ENCODE data around the gene CHFR.

Gene CHFR

DNA sequence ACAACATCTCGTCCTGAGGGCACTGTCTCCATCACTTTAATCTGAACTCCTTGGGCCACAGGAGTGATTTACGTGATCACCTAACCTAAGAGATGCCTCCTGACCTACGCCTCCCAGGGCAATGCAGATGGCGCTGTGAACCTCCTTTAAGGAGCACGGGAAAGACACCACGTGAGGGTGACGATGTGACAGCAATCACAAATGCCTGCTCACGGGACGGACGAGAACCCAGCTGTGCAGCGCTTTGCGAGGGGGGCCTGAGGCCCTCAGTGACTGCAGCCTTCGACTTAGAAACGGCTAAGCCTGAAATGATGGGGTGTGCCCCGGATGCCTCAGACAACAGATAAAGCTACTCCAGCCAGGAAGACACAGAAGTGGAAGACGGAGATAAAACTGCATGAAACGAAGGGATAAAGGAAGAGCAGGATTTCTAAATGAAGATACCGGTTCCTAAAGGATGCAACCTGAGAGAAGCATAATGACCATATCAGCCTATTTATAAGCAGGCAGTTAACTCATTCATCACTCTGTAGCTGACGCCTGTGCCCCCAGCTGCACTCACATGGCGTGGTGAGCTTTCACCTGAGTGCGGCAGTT lies 44.9 kb downstream of the CHFR start:
- no peak overlapping the region for H2AFZ ChIP-seq (ENCODE audit: low read length)
- no peaks in the 10 kb centered on the region for H3K27me3 ChIP-seq (ENCODE audit: insufficient read depth, low read length)
- H3K79me2 ChIP-seq (ENCODE audit: insufficient read depth, low read length): no peaks in the 10 kb centered on the region
- no peaks in the 10 kb centered on the region for H4K20me1 ChIP-seq (ENCODE audit: insufficient read depth, low read length)
- H3K4me2 ChIP-seq (ENCODE audit: low read length): no peak overlapping the region
- no peak overlapping the region for H3K27ac ChIP-seq (ENCODE audit: low read depth, low read length, poor library complexity, severe bottlenecking)
- H3F3A ChIP-seq (ENCODE audit: insufficient read depth, low read length): no peaks in the 10 kb centered on the region
- TF ChIP-seq EZH2 (IDR thresholded peaks at IDR 0.05; ENCODE audit: borderline replicate concordance, low read length): no peak
- TF ChIP-seq, protein P1, sequence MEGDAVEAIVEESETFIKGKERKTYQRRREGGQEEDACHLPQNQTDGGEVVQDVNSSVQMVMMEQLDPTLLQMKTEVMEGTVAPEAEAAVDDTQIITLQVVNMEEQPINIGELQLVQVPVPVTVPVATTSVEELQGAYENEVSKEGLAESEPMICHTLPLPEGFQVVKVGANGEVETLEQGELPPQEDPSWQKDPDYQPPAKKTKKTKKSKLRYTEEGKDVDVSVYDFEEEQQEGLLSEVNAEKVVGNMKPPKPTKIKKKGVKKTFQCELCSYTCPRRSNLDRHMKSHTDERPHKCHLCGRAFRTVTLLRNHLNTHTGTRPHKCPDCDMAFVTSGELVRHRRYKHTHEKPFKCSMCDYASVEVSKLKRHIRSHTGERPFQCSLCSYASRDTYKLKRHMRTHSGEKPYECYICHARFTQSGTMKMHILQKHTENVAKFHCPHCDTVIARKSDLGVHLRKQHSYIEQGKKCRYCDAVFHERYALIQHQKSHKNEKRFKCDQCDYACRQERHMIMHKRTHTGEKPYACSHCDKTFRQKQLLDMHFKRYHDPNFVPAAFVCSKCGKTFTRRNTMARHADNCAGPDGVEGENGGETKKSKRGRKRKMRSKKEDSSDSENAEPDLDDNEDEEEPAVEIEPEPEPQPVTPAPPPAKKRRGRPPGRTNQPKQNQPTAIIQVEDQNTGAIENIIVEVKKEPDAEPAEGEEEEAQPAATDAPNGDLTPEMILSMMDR (IDR thresholded peaks at IDR 0.05; ENCODE audit: low read length): no peak
- H3K9me2 ChIP-seq (ENCODE audit: low read depth, low read length): no peaks in the 10 kb centered on the region
- H3K36me3 ChIP-seq (ENCODE audit: insufficient read depth, low read length): peaks cover 66% of the 10 kb centered on the region
- H3K4me3 ChIP-seq (ENCODE audit: low read depth, low read length, poor library complexity, severe bottlenecking): no peak overlapping the region
- H3K4me1 ChIP-seq (ENCODE audit: insufficient read depth, low read length, severe bottlenecking): no peaks in the 10 kb centered on the region
- H3K9me3 ChIP-seq (ENCODE audit: low read length): no peaks in the 10 kb centered on the region
- H3K9ac ChIP-seq (ENCODE audit: low read length): no peak overlapping the region

DNA sequence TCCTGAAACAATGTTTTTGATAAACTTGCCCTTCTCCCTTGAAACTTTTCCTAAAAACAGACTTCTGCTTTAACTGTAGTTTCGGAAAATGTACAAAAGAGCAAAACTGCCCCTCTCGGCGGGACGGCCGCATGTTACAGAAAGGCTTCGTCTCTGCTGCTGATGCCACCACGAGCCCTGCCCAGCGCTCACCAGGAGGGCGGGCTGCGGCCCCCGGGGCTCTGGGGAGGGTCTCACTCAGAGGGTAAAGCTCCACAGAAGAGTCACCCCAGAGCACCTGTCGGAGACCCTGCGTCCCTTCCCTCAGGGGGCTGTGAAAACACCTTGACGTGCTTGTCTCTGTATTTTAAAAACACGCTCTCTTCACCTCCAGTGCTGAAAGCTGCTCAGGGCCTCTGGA lies 46.3 kb downstream of the CHFR start:
- TF ChIP-seq, protein P1 (IDR thresholded peaks at IDR 0.05; ENCODE audit: low read length): no peak
- no peak for TF ChIP-seq EZH2 (IDR thresholded peaks at IDR 0.05; ENCODE audit: borderline replicate concordance, low read length)
- Histone ChIP-seq H3K27me3 (ENCODE audit: insufficient read depth, low read length) (no peaks in the 10 kb centered on the region), H3K79me2 (ENCODE audit: insufficient read depth, low read length) (no peaks in the 10 kb centered on the region), H3K9me3 (ENCODE audit: low read length) (no peaks in the 10 kb centered on the region), H2AFZ (ENCODE audit: low read length) (no peak overlapping the region), H3K9me2 (ENCODE audit: low read depth, low read length) (no peaks in the 10 kb centered on the region), H3K4me2 (ENCODE audit: low read length) (no peak overlapping the region), H3K27ac (ENCODE audit: low read depth, low read length, poor library complexity, severe bottlenecking) (no peak overlapping the region), H4K20me1 (ENCODE audit: insufficient read depth, low read length) (no peaks in the 10 kb centered on the region), H3K4me3 (ENCODE audit: low read depth, low read length, poor library complexity, severe bottlenecking) (no peak overlapping the region), H3K36me3 (ENCODE audit: insufficient read depth, low read length) (peaks cover 55% of the 10 kb centered on the region), H3K4me1 (ENCODE audit: insufficient read depth, low read length, severe bottlenecking) (no peaks in the 10 kb centered on the region), H3F3A (ENCODE audit: insufficient read depth, low read length) (no peaks in the 10 kb centered on the region), H3K9ac (ENCODE audit: low read length) (no peak overlapping the region)

DNA sequence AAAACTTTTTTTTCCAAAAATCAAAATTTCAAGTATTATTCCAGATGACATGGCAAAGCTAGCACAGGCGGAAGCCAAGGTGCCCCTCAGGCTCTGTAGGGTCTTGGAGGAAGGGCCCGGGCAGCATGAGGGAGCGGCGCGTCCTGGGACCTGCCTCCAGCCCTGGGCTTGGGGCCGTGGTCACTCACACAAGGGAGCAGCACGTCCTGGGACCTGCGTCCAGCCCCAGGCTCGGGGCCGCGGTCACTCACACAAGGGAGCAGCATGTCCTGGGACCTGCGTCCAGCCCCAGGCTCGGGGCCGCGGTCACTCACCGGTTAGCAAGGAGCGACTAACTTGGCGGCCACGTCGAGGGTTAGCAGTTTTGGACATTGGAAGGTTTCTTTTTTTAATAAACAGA lies 46.9 kb downstream of the CHFR start:
- Histone ChIP-seq H3K9me3 (ENCODE audit: low read length) (no peaks in the 10 kb centered on the region), H2AFZ (ENCODE audit: low read length) (no peak overlapping the region), H3K4me1 (ENCODE audit: insufficient read depth, low read length, severe bottlenecking) (no peaks in the 10 kb centered on the region), H4K20me1 (ENCODE audit: insufficient read depth, low read length) (no peaks in the 10 kb centered on the region), H3K9me2 (ENCODE audit: low read depth, low read length) (no peaks in the 10 kb centered on the region), H3K79me2 (ENCODE audit: insufficient read depth, low read length) (no peaks in the 10 kb centered on the region), H3K27me3 (ENCODE audit: insufficient read depth, low read length) (no peaks in the 10 kb centered on the region), H3K27ac (ENCODE audit: low read depth, low read length, poor library complexity, severe bottlenecking) (no peak overlapping the region), H3K4me2 (ENCODE audit: low read length) (no peak overlapping the region), H3K9ac (ENCODE audit: low read length) (no peak overlapping the region), H3K36me3 (ENCODE audit: insufficient read depth, low read length) (peaks cover 49% of the 10 kb centered on the region), H3F3A (ENCODE audit: insufficient read depth, low read length) (no peaks in the 10 kb centered on the region), H3K4me3 (ENCODE audit: low read depth, low read length, poor library complexity, severe bottlenecking) (no peak overlapping the region)
- no peak for TF ChIP-seq EZH2 (IDR thresholded peaks at IDR 0.05; ENCODE audit: borderline replicate concordance, low read length)
- TF ChIP-seq, protein P1 (IDR thresholded peaks at IDR 0.05; ENCODE audit: low read length): no peak
